ENCODE data around the gene ZBTB9. TPM values are rescaled to one million over a fixed set of nuclear protein-coding genes. Genes with fewer than 3 reads are reported as not detected.

The ZBTB9 gene
- total RNA-seq (2014; rRNA removed; shearing (Covaris generic)) = 8.2 and 8.4 TPM in 2 replicates
- polyA plus RNA-seq (2015; cell fraction: cytosol; rRNA removed) = 8.4 and 9.5 TPM in 2 replicates
- polyA plus RNA-seq (2015; cell fraction: nucleus; rRNA removed) = 16.9 and 18.2 TPM in 2 replicates

DNA sequence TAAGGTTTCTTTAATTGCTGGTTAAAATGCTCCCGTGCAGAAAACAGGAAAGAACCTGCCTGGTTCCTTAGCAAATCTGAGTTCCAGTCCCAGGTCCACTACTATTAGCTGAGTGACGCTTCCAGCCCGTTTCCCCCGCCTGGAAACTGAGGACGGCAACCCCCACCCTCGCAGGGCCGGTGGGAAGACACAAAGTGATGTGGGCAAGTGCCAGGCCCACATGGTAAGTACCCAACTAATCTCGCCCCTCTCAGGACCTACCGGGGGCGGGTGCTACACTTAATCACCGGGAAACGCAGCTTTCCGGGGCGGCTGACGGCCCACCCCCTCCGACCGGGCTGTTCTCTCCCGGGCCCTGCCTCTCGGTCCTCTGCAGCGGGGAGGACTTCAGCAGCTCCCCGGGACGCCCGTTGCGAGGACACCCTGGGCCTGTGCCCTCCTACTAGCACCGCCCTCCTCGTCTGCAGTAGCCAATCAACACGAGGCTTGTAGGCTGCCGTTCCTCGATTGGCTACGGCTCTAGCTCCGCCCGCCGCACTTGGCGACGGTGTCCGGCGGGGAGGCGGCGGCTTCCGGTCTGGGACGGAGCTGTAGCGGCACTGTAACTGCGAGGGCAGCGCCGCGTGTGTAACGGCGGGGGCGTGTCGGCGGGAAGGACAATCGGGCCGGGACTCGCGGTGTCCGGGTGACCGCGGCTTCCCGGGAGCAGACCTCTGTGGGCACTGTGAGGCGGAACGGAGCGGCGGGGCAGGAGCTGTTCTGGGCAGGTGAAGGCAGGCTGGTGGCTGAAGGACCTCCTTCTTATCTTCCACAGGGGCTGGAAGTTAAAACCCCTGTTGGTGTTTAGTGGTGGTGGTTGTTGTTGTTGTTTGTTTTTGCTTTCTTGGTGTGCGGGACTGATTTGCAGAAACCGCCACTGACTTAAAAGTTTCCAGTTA is at the start of gene ZBTB9:
TSS of gene ZBTB9 (plus strand) at position 568 of the 938 bp plus-strand sequence. CDS start 525 bp downstream, outside the sequence.
- DNase-seq (ENCODE audit: low read depth) = peak; percentile 94

GRCh38 chr6:33404884-33405283 is 49.5 kb upstream of the ZBTB9 start:
- no peak for DNase-seq (ENCODE audit: low read depth)

DNA sequence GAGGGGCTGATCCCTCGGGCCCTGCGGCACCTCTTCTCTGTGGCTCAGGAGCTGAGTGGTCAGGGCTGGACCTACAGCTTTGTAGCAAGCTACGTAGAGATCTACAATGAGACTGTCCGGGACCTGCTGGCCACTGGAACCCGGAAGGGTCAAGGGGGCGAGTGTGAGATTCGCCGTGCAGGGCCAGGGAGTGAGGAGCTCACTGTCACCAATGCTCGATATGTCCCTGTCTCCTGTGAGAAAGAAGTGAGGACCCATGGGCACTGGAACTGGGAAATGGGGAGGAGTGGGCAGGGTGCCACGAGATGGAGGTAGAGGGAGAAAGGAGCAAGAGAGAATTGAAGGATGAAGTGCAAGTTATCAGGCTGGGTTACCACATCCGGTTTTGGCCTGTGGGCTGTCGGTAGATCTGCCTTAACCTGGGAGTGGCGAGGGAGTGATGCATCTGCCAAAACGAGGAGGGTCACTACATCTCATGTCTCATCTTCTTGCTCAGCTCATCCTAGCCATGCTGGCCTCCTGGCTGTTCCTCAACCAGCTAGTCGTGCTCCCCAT is 48.9 kb upstream of the ZBTB9 start:
- peak; percentile 16 for DNase-seq (ENCODE audit: low read depth)

- no peak for DNase-seq (ENCODE audit: low read depth)
Observed at GRCh38 chr6:33406126-33406525, 48.2 kb upstream of the ZBTB9 start.

DNA sequence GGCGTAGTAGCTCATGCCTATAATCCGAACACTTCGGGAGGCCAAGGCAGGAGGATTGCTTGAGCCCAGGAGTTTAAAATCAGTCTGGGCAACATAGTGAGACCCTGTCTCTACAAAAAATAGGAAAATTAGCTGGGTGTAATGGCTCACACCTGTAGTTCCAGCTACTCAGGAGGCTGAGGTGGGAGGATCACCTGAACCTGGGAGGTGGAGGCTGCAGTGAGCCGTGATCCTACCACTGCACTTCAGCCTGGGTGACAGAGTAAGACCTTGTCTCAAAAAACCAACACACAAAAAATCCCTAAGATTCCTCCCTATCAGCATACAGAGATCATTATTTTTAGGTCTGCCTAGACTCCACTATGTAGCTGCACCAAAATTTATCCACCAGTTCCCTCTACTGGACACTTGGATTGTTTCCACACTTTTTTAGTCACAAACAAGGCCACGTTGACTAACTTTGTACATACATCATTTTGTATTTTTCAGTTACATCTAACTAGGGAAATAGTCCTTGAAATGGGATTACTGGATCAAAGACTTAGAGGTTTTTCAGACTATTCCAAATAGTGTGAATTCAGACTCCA is 47.2 kb upstream of the ZBTB9 start:
- no peak for DNase-seq (ENCODE audit: low read depth)

DNA sequence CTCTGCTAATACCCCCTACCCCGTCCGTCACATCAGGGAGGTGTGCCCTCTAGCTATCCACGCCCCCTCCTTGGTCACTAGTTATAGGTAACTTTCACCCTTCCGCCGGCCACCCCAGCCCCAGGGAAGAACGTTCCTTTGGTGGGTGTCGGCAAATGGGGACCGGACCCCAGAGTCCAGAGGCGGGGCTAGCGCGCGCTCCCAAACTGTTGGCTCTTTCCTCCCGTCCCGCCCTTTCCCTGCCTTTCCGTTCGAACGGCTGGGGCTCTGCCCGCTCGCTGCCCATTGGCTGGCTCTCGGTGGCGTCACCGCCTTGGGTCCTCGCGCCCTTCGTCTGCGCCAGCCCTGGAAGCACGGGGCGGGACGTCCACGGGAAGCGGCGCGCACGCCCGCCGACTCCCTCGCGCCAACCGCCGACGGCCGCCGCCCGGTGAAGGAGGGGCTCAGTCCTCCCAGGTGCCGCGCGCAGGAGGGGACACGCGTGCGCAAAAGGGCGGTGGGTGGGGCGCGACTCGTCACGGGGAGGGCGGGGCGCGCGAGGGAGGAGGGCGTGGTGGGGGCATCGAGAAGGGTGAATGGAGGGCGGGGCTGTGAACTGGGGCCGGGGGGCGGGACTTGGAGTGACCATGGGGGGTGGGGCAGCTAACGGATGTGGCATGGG is 44.2 kb upstream of the ZBTB9 start:
- DNase-seq (ENCODE audit: low read depth) = peak; percentile 98

DNA sequence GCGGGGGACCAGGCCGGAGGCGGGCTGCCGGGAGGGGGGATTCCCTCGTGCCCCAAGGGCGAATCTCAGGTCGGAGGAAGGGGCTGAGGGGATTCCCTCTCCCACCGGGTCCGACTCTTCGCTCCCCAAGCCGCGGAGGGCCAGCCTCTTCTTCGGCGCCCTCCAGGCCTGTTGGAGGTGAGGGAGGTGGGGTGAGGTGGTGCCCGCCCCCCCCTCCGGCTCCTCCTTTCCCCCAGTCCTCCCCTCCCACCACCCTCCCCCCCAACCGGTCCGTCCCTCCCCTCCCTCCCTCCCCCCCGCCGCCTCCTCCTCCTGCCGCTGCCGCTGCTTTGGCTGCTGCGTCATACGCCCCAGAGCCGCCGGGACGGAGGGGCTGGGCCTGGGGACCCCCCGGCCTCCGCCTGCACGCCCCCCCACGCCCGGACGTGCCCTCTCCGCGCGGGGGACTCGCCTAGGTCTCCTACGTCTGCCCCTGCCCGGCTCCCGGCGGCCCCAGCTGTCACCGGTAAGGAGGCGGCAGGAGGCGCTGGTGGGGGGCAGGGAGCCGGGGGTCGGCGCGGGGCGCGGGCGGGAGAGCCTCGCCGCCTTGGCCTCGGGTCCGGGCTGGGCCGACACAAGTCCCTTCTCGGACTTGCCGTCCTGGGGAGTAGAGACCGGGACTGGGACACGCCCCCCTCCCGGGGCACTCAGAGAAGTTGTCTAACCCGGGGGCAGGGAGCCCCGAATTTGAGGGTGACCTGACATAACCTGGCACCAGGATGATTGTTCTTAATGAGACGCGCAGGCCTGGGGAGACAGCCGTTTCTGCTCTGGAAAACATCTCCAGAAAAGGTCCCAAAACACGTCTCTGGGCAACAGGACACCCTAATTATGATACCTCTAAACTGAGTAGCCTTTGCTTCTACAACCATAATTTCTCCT is 43.4 kb upstream of the ZBTB9 start, which contains the start of gene PHF1:
TSS of gene PHF1 (plus strand) at position 304 of the 921 bp plus-strand sequence. CDS start 1,250 bp downstream, outside the sequence.
- peak; percentile 68 for DNase-seq (ENCODE audit: low read depth)

GRCh38 chr6:33411632-33412005 is 42.8 kb upstream of the ZBTB9 start:
- no peak for DNase-seq (ENCODE audit: low read depth)

GRCh38 chr6:33412140-33413009 is 42.0 kb upstream of the ZBTB9 start:
- no peak for DNase-seq (ENCODE audit: low read depth)

GRCh38 chr6:33413241-33414120 is 40.9 kb upstream of the ZBTB9 start:
- DNase-seq (ENCODE audit: low read depth) = no peak

GRCh38 chr6:33414592-33415271 is 39.6 kb upstream of the ZBTB9 start:
- DNase-seq (ENCODE audit: low read depth) = no peak

DNA sequence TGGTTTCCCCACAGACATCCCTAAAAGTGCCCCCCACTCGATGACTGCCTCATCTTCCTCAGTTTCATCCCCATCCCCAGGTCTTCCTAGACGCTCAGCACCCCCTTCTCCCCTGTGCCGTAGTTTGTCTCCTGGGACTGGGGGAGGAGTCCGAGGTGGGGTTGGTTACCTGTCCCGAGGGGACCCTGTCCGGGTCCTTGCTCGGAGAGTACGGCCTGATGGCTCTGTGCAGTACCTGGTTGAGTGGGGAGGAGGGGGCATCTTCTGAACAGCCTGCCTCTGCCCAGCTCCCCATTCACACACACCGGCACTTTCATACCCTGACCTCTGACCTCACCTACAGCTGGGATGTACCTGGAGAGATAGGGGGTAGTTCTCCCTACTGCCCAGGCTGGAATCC is 38.5 kb upstream of the ZBTB9 start:
- DNase-seq (ENCODE audit: low read depth) = no peak

- no peak for DNase-seq (ENCODE audit: low read depth)
Observed at GRCh38 chr6:33416386-33417127, 37.8 kb upstream of the ZBTB9 start.

DNA sequence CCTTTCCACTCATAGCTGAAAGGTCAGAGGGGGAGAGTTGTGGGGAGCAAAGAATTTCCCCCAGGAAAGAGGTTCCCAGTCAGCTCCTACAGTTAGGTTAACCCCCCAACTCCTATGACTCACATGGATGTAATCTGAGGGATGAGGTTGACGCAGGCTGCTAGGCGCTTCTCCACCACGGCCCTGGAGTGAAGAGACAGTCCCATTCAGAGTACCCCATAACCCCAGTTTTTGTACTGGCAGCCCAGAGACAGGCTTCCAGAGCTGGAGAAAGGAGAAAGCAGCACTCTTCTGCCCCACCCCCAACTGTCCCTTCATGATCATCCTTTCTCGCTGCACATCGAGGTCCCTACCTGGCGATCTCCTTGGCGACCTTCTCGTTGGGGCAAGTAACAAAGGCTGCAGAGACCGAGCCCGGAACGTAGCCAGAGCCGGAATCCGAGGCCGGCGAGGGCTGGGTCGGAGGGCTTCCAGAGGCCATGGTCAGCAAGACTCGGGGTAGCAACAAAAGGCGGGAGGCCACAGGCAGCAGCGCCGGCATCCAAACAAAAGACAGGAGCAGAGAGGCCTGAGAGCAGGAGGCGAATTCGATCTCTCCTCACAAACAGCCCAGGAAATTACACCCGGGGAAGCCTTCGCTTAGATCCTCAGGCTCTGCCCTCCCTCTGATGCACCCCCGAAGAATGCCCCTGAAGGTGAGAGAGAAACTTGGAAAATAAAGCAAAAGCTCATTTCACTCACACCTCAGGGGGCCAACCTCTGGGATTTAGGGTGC is 37.1 kb upstream of the ZBTB9 start:
- peak; percentile 80 for DNase-seq (ENCODE audit: low read depth)

- DNase-seq (ENCODE audit: low read depth) = peak; percentile 100
Observed at GRCh38 chr6:33417903-33418689, 36.3 kb upstream of the ZBTB9 start, which contains the start of gene CUTA. Gene CUTA, minus strand, starts transcription at chr6:33418107. Its CDS starts 107 bp downstream, at chr6:33418000.
